HCT116 (cell line): ENCODE measurements around the gene DUXA. TPM values are rescaled to one million over a fixed set of nuclear protein-coding genes. Genes with fewer than 3 reads are reported as not detected.

Experiments used
- ATAC-seq: fragments of 200-7000 bp; cut with Tn5 transposase; 2 replicates; pipeline ENCODE4 v1.9.1; 2020; ENCODE audit warnings: mild to moderate bottlenecking, moderate library complexity
- BruUV-seq: library from RNA; stranded (reverse); fragments of 400-500 nt; replicated peaks from 2 replicates; lab custom pipeline; 2021; lab: Mats Ljungman, UMichigan
- CTCF ChIA-PET: fragments of 300-600 bp; sonication (Branson Sonifier 250); formaldehyde crosslinking; loops from one replicate; lab custom pipeline; 2021; ENCODE audit warnings: antibody characterized with exemption; lab: Charles Lee
- POLR2A ChIA-PET: fragments of 300-600, 350-600 bp; sonication (Branson Sonifier 250); formaldehyde crosslinking; loops from one replicate; lab custom pipeline; 2021; ENCODE audit warnings: antibody characterized with exemption; lab: Charles Lee
- RAD21 ChIA-PET, 2 experiments: fragments of 300-600 bp; sonication (Branson Sonifier 250); formaldehyde crosslinking; loops; one replicate each; lab custom pipeline; 2023; ENCODE audit warnings: low total read pairs in 2 of 2; ENCODE audit not compliant: uncharacterized antibody in 2 of 2, unreplicated experiment in 2 of 2, low non-redundant PET in 1 of 2; lab: Charles Lee
- DNase-seq: peaks from one replicate; pipeline ENCODE4 v3.0.0-alpha.2; 2010; ENCODE audit warnings: low read depth, low spot score
- H2AFZ ChIP-seq: fragments of 200-600 bp; shearing (Covaris generic), sonication (generic); 2 replicates; pipeline ENCODE4 v1.6.1; 2017; ENCODE audit warnings: low read depth, mixed run types, mixed read lengths, antibody characterized with exemption, low read length; ENCODE audit not compliant: poor library complexity, severe bottlenecking
- H3K27ac ChIP-seq: 2 replicates; pipeline ENCODE4 v1.5.1; 2012; ENCODE audit warnings: low read depth, low read length
- H3K27me3 ChIP-seq: fragments of 200-600 bp; sonication (generic); 2 replicates; pipeline ENCODE4 v1.6.1; 2016; ENCODE audit warnings: mixed run types, low read length, mixed read lengths; ENCODE audit not compliant: insufficient read depth
- H3K36me3 ChIP-seq, 2 experiments: fragments of 200-500 bp in 1 of 2; fragments of 200-600 bp in 1 of 2; sonication (Bioruptor generic) in 1 of 2; sonication (generic) in 1 of 2; 2 replicates each; pipeline versions ENCODE4 v1.5.1 to v1.6.1; 2014 to 2016; ENCODE audit warnings: low read length in 2 of 2, inconsistent platforms in 1 of 2, mixed read lengths in 1 of 2, mixed run types in 1 of 2; ENCODE audit not compliant: insufficient read depth in 2 of 2, control insufficient read depth in 1 of 2
- H3K4me1 ChIP-seq, 2 experiments: fragments of 200-600 bp in 1 of 2; sonication (generic) in 1 of 2; 2 replicates each; pipeline versions ENCODE4 v1.5.1 to v1.6.1; 2012 to 2017; ENCODE audit warnings: low read length in 2 of 2, inconsistent platforms in 1 of 2, mild to moderate bottlenecking in 1 of 2, mixed read lengths in 1 of 2, mixed run types in 1 of 2, moderate library complexity in 1 of 2; ENCODE audit not compliant: insufficient read depth in 2 of 2, control insufficient read depth in 1 of 2
- H3K4me2 ChIP-seq: fragments of 200-600 bp; sonication (generic); 2 replicates; pipeline ENCODE4 v1.6.1; 2017; ENCODE audit warnings: mixed run types, low read length, mixed read lengths
- H3K4me3 ChIP-seq, 2 experiments: fragments of 200-600 bp in 1 of 2; sonication (generic) in 1 of 2; replicated peaks in 1 of 2; 2 replicates each; pipeline ENCODE4 v1.5.1; 2011 to 2016; ENCODE audit warnings: low read length in 2 of 2, control low read depth in 1 of 2, low read depth in 1 of 2, mild to moderate bottlenecking in 1 of 2, mixed read lengths in 1 of 2, mixed run types in 1 of 2
- H3K79me2 ChIP-seq: fragments of 200-600 bp; sonication (generic); 2 replicates; pipeline ENCODE4 v1.6.1; 2017; ENCODE audit warnings: mild to moderate bottlenecking, mixed run types, low read length, moderate library complexity, mixed read lengths; ENCODE audit not compliant: insufficient read depth
- H3K9ac ChIP-seq: fragments of 200-600 bp; sonication (generic); 2 replicates; pipeline ENCODE4 v1.6.1; 2016; ENCODE audit warnings: low read length, mixed read lengths
- H3K9me2 ChIP-seq: fragments of 200-600 bp; sonication (generic), shearing (Covaris generic); 2 replicates; pipeline ENCODE4 v1.6.1; 2017; ENCODE audit warnings: mixed run types, mild to moderate bottlenecking, moderate library complexity; ENCODE audit not compliant: insufficient read depth
- H3K9me3 ChIP-seq, 2 experiments: fragments of 200-500 bp in 1 of 2; fragments of 200-600 bp in 1 of 2; sonication (Bioruptor generic) in 1 of 2; sonication (generic) in 1 of 2; 2 replicates each; pipeline ENCODE4 v1.6.1; 2014 to 2017; ENCODE audit warnings: low read length in 2 of 2, mixed read lengths in 2 of 2, inconsistent platforms in 1 of 2, low read depth in 1 of 2, mild to moderate bottlenecking in 1 of 2, mixed run types in 1 of 2, moderate library complexity in 1 of 2; ENCODE audit not compliant: control insufficient read depth in 1 of 2, insufficient read depth in 1 of 2
- H4K20me1 ChIP-seq: fragments of 200-600 bp; sonication (generic), shearing (Covaris generic); 2 replicates; pipeline ENCODE4 v1.6.1; 2017; ENCODE audit warnings: mixed run types, mild to moderate bottlenecking, moderate library complexity; ENCODE audit not compliant: insufficient read depth
- CBX3 ChIP-seq: IDR thresholded peaks from 2 replicates; pipeline ENCODE4 v1.6.1; 2012; ENCODE audit warnings: low read depth
- CEBPB ChIP-seq: IDR thresholded peaks from 2 replicates; pipeline ENCODE4 v1.6.1; 2012; ENCODE audit warnings: low read depth
- EGR1 ChIP-seq: IDR thresholded peaks from 2 replicates; pipeline ENCODE4 v1.6.1; 2012; ENCODE audit warnings: low read depth
- EZH2 ChIP-seq: fragments of 200-600 bp; sonication (generic); IDR thresholded peaks from 2 replicates; pipeline ENCODE4 v1.6.1; 2017; ENCODE audit warnings: antibody characterized with exemption, mixed run types
- EZH2phosphoT487 ChIP-seq: fragments of 200-600 bp; IDR thresholded peaks from 2 replicates; pipeline ENCODE4 v1.6.1; 2018; ENCODE audit warnings: antibody characterized with exemption, borderline replicate concordance
- POLR2A ChIP-seq: IDR thresholded peaks from 2 replicates; pipeline ENCODE4 v1.7.0; 2011; ENCODE audit warnings: borderline replicate concordance; ENCODE audit not compliant: insufficient read depth, insufficient read length; ENCODE audit errors: extremely low read depth
- POLR2AphosphoS5 ChIP-seq: IDR thresholded peaks from 2 replicates; pipeline ENCODE4 v1.6.1; 2011; ENCODE audit warnings: mild to moderate bottlenecking, low read depth, low read length, moderate library complexity
- RAD21 ChIP-seq: IDR thresholded peaks from 2 replicates; pipeline ENCODE4 v1.6.1; 2012; ENCODE audit warnings: low read depth, mild to moderate bottlenecking
- SIN3A ChIP-seq: IDR thresholded peaks from 2 replicates; pipeline ENCODE4 v1.6.1; 2012; ENCODE audit warnings: low read depth
- SP1 ChIP-seq: IDR thresholded peaks from 2 replicates; pipeline ENCODE4 v1.6.1; 2012; ENCODE audit warnings: low read depth
- SRF ChIP-seq: IDR thresholded peaks from 2 replicates; pipeline ENCODE4 v1.6.1; 2012; ENCODE audit warnings: low read depth
- TCF7L2 ChIP-seq: IDR thresholded peaks from 2 replicates; pipeline ENCODE4 v1.7.0; 2011; ENCODE audit warnings: borderline replicate concordance, inconsistent platforms; ENCODE audit not compliant: insufficient read depth, insufficient read length; ENCODE audit errors: extremely low read depth
- YY1 ChIP-seq: IDR thresholded peaks from 2 replicates; pipeline ENCODE4 v1.6.1; 2011; ENCODE audit warnings: low read length, low read depth, moderate library complexity, mild to moderate bottlenecking; ENCODE audit not compliant: insufficient replicate concordance; ENCODE audit errors: extremely low read depth
- ZFX ChIP-seq: fragments of 450-650 bp; IDR thresholded peaks from 2 replicates; pipeline ENCODE4 v1.6.1; 2017
- ZNF274 ChIP-seq: fragments of 200-500 bp; sonication (Bioruptor generic); IDR thresholded peaks from 2 replicates; pipeline ENCODE4 v1.6.1; 2014; ENCODE audit warnings: mild to moderate bottlenecking, low read depth, low read length, inconsistent platforms
- intact Hi-C: fragments of 100-400 bp; cut with micrococcal nuclease; formaldehyde crosslinking; loops from 2 replicates; pipeline ENCODE4 v1.10.0; 2022
- total RNA-seq: library from RNA; stranded (reverse); gene quantifications from one replicate; pipeline ENCODE4 v1.2.1, GENCODE V29; 2021; ENCODE audit not compliant: unreplicated experiment
- TF ChIP-seq, protein P1 (sequence below): IDR thresholded peaks from 2 replicates; pipeline ENCODE4 v1.6.1; 2012; ENCODE audit warnings: low read depth
- TF ChIP-seq, protein P2 (sequence below): IDR thresholded peaks from 2 replicates; pipeline ENCODE4 v1.6.1; 2011; ENCODE audit warnings: mild to moderate bottlenecking, low read length, moderate library complexity; ENCODE audit not compliant: insufficient replicate concordance; ENCODE audit errors: extremely low read depth
- TF ChIP-seq, protein P3 (sequence below), 3 experiments: fragments of 200-600 bp in 1 of 3; sonication (generic) in 1 of 3; IDR thresholded peaks in 2 of 3; conservative IDR thresholded peaks in 1 of 3; 2 replicates each; pipeline ENCODE4 v1.5.1; 2012 to 2017; ENCODE audit warnings: low read depth in 2 of 3, low read length in 2 of 3, antibody characterized with exemption in 1 of 3, borderline replicate concordance in 1 of 3, control low read depth in 1 of 3, mild to moderate bottlenecking in 1 of 3, mixed read lengths in 1 of 3, mixed run types in 1 of 3, moderate library complexity in 1 of 3; ENCODE audit not compliant: insufficient read depth in 1 of 3

DUXA gene
- total RNA-seq, 1 experiment from 2014 or later, result not detected

DNA sequence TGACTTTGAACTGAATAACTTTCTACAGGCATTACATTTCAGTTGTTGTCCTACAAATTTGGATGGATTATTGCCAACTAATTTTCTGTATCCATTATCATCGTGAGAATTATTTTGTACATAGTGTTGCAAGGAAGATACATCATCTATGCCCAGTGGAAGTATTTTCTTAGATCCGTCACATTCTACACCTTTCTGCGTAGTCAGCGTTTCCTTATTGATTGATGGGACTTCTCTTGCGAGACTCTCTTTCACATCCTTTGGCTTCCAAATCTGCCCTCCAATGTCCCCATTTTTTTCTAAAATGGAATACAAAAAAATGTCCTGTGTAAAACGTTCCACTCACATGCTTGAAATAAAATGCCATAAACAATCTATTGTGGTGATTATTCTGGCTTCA is 31.5 kb downstream of the DUXA start:
- ChIA-PET POLR2A (no interaction called here), CTCF (no interaction called here), RAD21 (no interaction called here)
- no peaks in the 10 kb centered on the region for H3K9me2 ChIP-seq
- H4K20me1 ChIP-seq, result no peaks in the 10 kb centered on the region
- no peaks in the 10 kb centered on the region for H3K27me3 ChIP-seq
- DNase-seq (no peak), ATAC-seq (no peak)
- no peaks in the 10 kb centered on the region; a peak in 1 of 4 replicates for H3K9me3 ChIP-seq
- no TSS peak for BruUV-seq
- no peaks in the 10 kb centered on the region for H3K36me3 ChIP-seq
- H2AFZ ChIP-seq, result no peak overlapping the region
- no peak overlapping the region for H3K27ac ChIP-seq
- no peak for TF ChIP-seq ZFX
- TF ChIP-seq, protein P1, sequence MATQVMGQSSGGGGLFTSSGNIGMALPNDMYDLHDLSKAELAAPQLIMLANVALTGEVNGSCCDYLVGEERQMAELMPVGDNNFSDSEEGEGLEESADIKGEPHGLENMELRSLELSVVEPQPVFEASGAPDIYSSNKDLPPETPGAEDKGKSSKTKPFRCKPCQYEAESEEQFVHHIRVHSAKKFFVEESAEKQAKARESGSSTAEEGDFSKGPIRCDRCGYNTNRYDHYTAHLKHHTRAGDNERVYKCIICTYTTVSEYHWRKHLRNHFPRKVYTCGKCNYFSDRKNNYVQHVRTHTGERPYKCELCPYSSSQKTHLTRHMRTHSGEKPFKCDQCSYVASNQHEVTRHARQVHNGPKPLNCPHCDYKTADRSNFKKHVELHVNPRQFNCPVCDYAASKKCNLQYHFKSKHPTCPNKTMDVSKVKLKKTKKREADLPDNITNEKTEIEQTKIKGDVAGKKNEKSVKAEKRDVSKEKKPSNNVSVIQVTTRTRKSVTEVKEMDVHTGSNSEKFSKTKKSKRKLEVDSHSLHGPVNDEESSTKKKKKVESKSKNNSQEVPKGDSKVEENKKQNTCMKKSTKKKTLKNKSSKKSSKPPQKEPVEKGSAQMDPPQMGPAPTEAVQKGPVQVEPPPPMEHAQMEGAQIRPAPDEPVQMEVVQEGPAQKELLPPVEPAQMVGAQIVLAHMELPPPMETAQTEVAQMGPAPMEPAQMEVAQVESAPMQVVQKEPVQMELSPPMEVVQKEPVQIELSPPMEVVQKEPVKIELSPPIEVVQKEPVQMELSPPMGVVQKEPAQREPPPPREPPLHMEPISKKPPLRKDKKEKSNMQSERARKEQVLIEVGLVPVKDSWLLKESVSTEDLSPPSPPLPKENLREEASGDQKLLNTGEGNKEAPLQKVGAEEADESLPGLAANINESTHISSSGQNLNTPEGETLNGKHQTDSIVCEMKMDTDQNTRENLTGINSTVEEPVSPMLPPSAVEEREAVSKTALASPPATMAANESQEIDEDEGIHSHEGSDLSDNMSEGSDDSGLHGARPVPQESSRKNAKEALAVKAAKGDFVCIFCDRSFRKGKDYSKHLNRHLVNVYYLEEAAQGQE, result no peak
- no peak for TF ChIP-seq POLR2AphosphoS5
- TF ChIP-seq SP1, result no peak
- no peak for TF ChIP-seq EGR1
- TF ChIP-seq SIN3A, result no peak
- no peak for TF ChIP-seq EZH2phosphoT487
- no peak for TF ChIP-seq CBX3
- no peak for TF ChIP-seq RAD21
- no peak for TF ChIP-seq ZNF274
- no peak for TF ChIP-seq CEBPB
- TF ChIP-seq, protein P2, sequence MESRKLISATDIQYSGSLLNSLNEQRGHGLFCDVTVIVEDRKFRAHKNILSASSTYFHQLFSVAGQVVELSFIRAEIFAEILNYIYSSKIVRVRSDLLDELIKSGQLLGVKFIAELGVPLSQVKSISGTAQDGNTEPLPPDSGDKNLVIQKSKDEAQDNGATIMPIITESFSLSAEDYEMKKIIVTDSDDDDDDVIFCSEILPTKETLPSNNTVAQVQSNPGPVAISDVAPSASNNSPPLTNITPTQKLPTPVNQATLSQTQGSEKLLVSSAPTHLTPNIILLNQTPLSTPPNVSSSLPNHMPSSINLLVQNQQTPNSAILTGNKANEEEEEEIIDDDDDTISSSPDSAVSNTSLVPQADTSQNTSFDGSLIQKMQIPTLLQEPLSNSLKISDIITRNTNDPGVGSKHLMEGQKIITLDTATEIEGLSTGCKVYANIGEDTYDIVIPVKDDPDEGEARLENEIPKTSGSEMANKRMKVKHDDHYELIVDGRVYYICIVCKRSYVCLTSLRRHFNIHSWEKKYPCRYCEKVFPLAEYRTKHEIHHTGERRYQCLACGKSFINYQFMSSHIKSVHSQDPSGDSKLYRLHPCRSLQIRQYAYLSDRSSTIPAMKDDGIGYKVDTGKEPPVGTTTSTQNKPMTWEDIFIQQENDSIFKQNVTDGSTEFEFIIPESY, result no peak
- no peak for TF ChIP-seq TCF7L2
- TF ChIP-seq EZH2, result no peak
- no peak for TF ChIP-seq YY1
- TF ChIP-seq SRF, result no peak
- no peak for TF ChIP-seq POLR2A
- TF ChIP-seq, protein P3, sequence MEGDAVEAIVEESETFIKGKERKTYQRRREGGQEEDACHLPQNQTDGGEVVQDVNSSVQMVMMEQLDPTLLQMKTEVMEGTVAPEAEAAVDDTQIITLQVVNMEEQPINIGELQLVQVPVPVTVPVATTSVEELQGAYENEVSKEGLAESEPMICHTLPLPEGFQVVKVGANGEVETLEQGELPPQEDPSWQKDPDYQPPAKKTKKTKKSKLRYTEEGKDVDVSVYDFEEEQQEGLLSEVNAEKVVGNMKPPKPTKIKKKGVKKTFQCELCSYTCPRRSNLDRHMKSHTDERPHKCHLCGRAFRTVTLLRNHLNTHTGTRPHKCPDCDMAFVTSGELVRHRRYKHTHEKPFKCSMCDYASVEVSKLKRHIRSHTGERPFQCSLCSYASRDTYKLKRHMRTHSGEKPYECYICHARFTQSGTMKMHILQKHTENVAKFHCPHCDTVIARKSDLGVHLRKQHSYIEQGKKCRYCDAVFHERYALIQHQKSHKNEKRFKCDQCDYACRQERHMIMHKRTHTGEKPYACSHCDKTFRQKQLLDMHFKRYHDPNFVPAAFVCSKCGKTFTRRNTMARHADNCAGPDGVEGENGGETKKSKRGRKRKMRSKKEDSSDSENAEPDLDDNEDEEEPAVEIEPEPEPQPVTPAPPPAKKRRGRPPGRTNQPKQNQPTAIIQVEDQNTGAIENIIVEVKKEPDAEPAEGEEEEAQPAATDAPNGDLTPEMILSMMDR (IDR thresholded peaks at IDR 0.05 in 2 of 3, conservative IDR thresholded peaks at IDR 0.05 in 1 of 3; ENCODE audit: borderline replicate concordance in 1 of 3, insufficient read depth in 1 of 3, low read depth in 2 of 3, low read length in 2 of 3), result no peak
- no peaks in the 10 kb centered on the region for H3K4me1 ChIP-seq
- H3K79me2 ChIP-seq, result no peaks in the 10 kb centered on the region
- intact Hi-C loops, result no loop called here
- no peak overlapping the region for H3K4me3 ChIP-seq
- H3K4me2 ChIP-seq, result no peak overlapping the region
- no peak overlapping the region for H3K9ac ChIP-seq
